ENCODE data around the gene SMIM1.

Gene SMIM1

DNA sequence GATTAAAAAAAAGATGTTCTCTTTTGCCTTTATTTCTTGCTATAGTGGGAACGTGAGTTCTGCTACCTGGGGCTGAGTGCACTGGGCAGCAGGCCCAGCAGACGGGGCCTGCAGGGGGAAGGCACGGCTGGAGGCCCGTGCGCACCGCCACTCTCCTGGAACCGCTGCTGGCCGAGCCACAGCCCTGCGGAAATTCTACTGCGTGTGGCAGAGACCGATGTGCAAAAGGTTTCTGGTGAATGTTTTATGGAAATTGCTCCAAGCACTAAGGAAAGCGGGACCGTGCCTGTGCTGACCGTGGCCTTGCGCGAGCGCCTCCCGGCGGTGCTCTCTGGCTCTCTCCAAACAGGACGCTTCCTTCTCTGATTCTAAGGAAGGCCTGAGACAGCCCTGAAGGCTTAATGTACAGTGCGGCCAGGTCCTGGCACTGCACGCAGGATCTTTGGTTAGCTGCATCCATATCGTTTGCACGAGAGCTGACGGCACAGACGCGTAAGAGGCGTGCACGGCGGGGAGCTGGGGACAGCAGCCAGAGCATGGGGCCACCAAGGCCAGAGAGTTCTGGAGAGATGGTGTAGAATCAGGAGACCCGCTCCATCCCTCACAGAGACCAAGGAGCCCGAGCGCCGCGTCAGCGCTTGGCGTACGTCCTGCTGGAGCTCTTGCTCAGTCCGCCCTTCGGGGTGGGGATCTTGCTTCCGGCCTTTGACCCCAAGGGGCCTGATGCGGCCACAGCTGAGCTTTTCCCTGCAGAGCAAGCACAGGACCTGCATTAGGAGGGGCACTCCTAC is 42.4 kb downstream of the SMIM1 start:
- TF ChIP-seq, protein P1, sequence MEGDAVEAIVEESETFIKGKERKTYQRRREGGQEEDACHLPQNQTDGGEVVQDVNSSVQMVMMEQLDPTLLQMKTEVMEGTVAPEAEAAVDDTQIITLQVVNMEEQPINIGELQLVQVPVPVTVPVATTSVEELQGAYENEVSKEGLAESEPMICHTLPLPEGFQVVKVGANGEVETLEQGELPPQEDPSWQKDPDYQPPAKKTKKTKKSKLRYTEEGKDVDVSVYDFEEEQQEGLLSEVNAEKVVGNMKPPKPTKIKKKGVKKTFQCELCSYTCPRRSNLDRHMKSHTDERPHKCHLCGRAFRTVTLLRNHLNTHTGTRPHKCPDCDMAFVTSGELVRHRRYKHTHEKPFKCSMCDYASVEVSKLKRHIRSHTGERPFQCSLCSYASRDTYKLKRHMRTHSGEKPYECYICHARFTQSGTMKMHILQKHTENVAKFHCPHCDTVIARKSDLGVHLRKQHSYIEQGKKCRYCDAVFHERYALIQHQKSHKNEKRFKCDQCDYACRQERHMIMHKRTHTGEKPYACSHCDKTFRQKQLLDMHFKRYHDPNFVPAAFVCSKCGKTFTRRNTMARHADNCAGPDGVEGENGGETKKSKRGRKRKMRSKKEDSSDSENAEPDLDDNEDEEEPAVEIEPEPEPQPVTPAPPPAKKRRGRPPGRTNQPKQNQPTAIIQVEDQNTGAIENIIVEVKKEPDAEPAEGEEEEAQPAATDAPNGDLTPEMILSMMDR (conservative IDR thresholded peaks at IDR 0.05; ENCODE audit: low read depth, low read length), result no peak
- no peak overlapping the region for H3K4me3 ChIP-seq (ENCODE audit: low read depth, low read length)
- DNase-seq (ENCODE audit: low read depth), result no peak

DNA sequence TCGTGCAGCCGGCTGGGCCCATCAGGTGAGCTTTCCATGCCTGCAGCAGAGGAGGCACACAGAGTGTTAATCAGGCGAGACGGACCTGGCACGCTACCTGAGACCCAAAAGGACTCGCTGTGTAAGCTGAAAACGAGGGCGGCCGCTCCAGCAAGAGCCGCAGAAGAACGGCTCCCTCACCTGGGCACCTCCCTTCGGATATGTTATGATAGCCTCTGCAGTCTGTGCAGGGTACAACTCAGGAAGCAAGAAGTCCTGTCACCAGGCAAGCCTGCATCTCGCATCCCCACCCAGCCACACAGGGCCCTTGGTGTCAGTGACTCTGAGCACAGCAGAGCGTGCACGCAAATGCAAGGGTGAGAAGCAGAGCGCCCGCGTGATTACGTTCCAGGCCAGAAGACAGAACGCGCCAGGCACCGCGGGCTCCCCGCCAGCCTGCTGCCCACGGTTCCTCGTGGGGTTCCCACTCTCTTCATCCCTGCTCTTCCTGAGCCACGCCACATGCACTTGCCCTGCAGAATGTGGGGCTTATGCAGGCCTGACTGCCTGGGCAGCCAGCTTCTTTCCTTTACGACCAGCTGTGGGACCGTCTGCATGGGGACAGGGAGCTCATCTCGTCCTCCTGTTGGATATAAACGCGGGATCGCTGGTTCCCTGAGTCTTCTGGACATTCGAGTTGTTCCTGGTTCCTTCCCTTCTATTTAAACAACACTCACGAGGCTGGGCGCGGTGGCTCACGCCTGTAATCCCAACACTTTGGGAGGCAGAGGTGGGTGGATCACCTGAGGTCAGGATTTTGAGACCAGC is 44.0 kb downstream of the SMIM1 start:
- no peak overlapping the region for H3K4me3 ChIP-seq (ENCODE audit: low read depth, low read length)
- TF ChIP-seq, protein P1 (conservative IDR thresholded peaks at IDR 0.05; ENCODE audit: low read depth, low read length), result no peak
- DNase-seq (ENCODE audit: low read depth), result no peak

DNA sequence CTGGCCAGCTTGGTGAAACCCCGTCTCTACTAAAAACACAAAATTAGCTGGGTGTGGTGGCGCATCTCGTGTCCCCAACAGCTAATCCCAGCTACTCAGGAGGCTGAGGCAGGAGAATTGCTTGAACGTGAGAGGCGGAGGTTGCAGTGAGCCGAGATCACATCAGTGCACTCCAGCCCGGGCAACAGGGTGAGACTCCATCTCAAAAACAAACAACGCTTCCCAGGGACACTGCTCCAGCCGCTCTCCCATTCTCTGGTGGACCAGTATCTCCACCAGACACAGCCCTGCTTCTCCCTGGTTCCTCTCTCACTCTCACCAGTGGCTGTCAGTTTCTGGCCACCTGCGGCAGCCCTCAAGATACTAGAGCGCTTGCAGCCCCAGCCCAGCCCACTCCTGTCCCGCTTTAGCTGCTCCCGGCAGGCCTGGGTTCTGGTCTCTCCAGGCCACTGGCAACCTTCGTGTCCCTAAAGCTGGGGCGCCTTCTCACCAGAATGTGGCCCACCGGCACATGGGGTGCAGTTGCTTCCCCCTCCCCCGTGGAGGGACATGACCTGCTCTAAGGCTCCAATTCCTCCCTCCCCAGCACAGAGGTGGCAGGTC is 44.7 kb downstream of the SMIM1 start:
- DNase-seq (ENCODE audit: low read depth), result no peak
- H3K4me3 ChIP-seq (ENCODE audit: low read depth, low read length), result no peak overlapping the region
- TF ChIP-seq, protein P1 (conservative IDR thresholded peaks at IDR 0.05; ENCODE audit: low read depth, low read length), result no peak

DNA sequence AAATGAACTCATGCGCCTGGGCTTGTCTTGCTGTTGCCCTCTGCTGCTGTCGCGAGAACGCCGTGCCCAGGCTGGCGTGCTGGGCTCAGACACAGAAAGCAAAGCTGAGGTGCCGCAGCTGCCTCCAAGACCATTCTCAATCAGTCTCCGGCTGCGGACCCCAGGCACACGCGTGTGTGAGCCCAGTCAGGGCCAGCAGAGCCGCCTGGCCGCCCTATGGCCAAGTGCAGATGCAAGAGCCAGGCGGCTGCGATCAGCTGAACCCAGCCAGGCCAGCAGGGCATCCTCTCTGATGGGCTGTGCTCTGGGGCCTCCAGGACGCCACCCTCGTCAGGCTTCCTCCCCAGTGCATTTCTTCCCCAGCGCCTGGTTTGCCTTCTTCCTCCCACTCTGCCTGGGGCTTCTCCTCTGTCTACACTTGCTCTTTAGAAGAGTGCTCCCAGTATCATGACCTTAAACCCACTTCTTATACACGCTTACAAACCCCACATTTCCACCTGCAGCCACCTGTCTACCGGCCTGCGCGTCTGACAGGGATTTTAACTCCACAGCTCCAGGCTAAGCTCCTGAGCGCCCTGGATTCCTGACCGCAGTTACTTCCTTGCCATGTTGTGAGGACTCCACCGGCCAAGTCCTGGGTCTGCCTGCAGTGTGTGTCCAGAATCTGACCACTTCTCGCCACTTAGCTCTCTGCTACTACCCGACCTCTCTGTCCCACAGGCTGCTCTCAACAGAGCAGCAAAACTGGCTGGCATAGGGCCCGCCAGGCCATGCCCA is 45.5 kb downstream of the SMIM1 start:
- no peak overlapping the region for H3K4me3 ChIP-seq (ENCODE audit: low read depth, low read length)
- DNase-seq (ENCODE audit: low read depth), result no peak
- TF ChIP-seq, protein P1 (conservative IDR thresholded peaks at IDR 0.05; ENCODE audit: low read depth, low read length), result no peak

DNA sequence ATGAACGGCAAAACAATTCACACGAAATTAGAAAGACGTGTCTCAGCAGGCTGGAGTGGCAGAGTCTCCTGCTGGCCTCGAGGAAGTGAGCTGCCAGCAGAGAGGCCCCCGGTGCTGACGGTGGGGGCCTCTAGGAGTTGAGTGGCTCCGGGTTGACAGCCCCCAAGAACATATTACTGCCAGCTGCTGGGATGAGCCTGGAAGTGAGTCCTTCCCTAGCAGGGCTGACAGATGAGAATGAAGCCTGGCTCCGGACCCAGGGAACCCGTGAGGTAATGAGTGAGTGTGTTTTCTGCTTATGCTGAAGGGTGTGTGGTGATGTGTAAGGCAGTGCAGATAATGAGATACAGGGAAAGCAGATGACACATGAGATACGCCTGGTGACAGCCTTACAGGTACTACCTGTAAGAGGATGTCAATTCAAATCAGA is 47.2 kb downstream of the SMIM1 start:
- no peak for DNase-seq (ENCODE audit: low read depth)
- TF ChIP-seq, protein P1 (conservative IDR thresholded peaks at IDR 0.05; ENCODE audit: low read depth, low read length), result no peak
- no peak overlapping the region for H3K4me3 ChIP-seq (ENCODE audit: low read depth, low read length)

DNA sequence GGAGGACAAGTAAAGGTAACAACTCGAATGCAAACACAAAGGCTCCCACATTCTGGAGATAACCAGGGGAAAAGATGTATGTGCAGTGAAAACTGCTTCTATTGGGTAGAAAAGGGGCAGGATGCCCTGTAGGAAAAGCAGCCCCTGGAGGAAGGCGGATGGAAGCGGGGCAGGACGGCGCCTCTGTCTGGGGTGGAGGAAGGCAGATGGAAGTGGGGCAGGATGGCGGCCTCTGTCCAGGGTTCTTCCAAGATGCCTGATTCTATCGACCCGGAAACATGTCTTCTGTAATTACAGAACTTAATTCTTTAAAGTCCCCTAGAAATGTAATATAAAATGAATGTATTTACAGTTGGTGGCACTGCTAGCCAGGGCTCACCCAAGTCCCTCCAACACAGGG is 47.8 kb downstream of the SMIM1 start:
- TF ChIP-seq, protein P1 (conservative IDR thresholded peaks at IDR 0.05; ENCODE audit: low read depth, low read length), result no peak
- H3K4me3 ChIP-seq (ENCODE audit: low read depth, low read length), result no peak overlapping the region
- DNase-seq (ENCODE audit: low read depth), result no peak

Data from choroid plexus epithelial cell (primary cell).